Measurements from ENCODE around the gene RYR3.

GRCh38 chr15:33330931-33331330, 20.2 kb downstream of the RYR3 start:
- TF ChIP-seq PATZ1 (CRISPR knock-in tag; IDR thresholded peaks at IDR 0.05; ENCODE audit: borderline replicate concordance) (no peak), ZNF8 (CRISPR knock-in tag; IDR thresholded peaks at IDR 0.05) (no peak), ZC3H10 (CRISPR knock-in tag; IDR thresholded peaks at IDR 0.05) (no peak), OSR1 (CRISPR knock-in tag; IDR thresholded peaks at IDR 0.05) (no peak), PPARA (CRISPR knock-in tag; IDR thresholded peaks at IDR 0.05; ENCODE audit: borderline replicate concordance) (no peak), ESRRG (CRISPR knock-in tag; IDR thresholded peaks at IDR 0.05) (no peak), BACH2 (CRISPR knock-in tag; IDR thresholded peaks at IDR 0.05; ENCODE audit: borderline replicate concordance) (no peak), CREB5 (CRISPR knock-in tag; IDR thresholded peaks at IDR 0.05; ENCODE audit: low read depth) (no peak), ZNF70 (CRISPR knock-in tag; IDR thresholded peaks at IDR 0.05) (no peak), ZFP3 (CRISPR knock-in tag; IDR thresholded peaks at IDR 0.05) (no peak), RARB (CRISPR knock-in tag; IDR thresholded peaks at IDR 0.05) (no peak)
